HepG2 (cell line): ENCODE measurements around the gene AP1G1. TPM values are rescaled to one million over a fixed set of nuclear protein-coding genes. Genes with fewer than 3 reads are reported as not detected.

ENCODE experiments used
- ATAC-seq: fragments of 200-7000 bp; cut with Tn5 transposase; 3 replicates; pipeline ENCODE4 v1.9.1; 2020; ENCODE audit warnings: mild to moderate bottlenecking, moderate library complexity
- BruUV-seq: library from RNA; stranded (reverse); fragments of 400-500 nt; replicated peaks from 2 replicates; lab custom pipeline; 2021; lab: Mats Ljungman, UMichigan
- CTCF ChIA-PET: fragments of 300-600 bp; formaldehyde crosslinking; extraction: SDS; loops from one replicate; lab custom pipeline; 2021; ENCODE audit warnings: low total read pairs, inconsistent platforms, low intra/inter-chr PET ratio; lab: Yijun Ruan, JAX
- POLR2A ChIA-PET: fragments of 350-600 bp; sonication (Branson Sonifier 250); formaldehyde crosslinking; loops from one replicate; lab custom pipeline; 2020; ENCODE audit warnings: antibody characterized with exemption, inconsistent platforms; lab: Yijun Ruan, JAX
- DNase-seq: peaks from one replicate; pipeline ENCODE4 v3.0.0-alpha.2; 2015; ENCODE audit warnings: low spot score
- FAIRE-seq: peaks from 3 replicates; lab custom pipeline; 2011; peaks lifted over from hg19 to GRCh38; lab: Jason Lieb, UNC
- H2AFZ ChIP-seq: one replicate; pipeline ENCODE4 v1.6.1; 2011; ENCODE audit warnings: low read length, inconsistent platforms
- H3K27ac ChIP-seq: fragments of 300-600 bp; 3 replicates; pipeline ENCODE4 v1.8.0; 2011; ENCODE audit warnings: mixed run types, mild to moderate bottlenecking, mixed read lengths, low read length, inconsistent platforms; ENCODE audit not compliant: insufficient read depth; ENCODE audit errors: extremely low read length
- H3K27me3 ChIP-seq, 2 experiments: fragments of 200-600 bp in 1 of 2; 2 replicates in 1 of 2; 3 replicates in 1 of 2; pipeline versions ENCODE4 v1.6.0 to v1.8.0; 2011; ENCODE audit warnings: low read length in 2 of 2, mild to moderate bottlenecking in 2 of 2, moderate library complexity in 2 of 2, inconsistent platforms in 1 of 2; ENCODE audit not compliant: insufficient read depth in 2 of 2, control insufficient read depth in 1 of 2
- H3K36me3 ChIP-seq, 2 experiments: fragments of 200-600 bp in 1 of 2; replicated peaks in 1 of 2; 2 replicates in 1 of 2; 3 replicates in 1 of 2; pipeline versions ENCODE4 v1.5.1 to v1.8.0; 2011; ENCODE audit warnings: low read length in 2 of 2, inconsistent platforms in 1 of 2; ENCODE audit not compliant: insufficient read depth in 2 of 2, control insufficient read depth in 1 of 2
- H3K4me1 ChIP-seq: 2 replicates; pipeline ENCODE4 v1.5.1; 2012; ENCODE audit warnings: low read length, inconsistent platforms; ENCODE audit not compliant: insufficient read depth
- H3K4me2 ChIP-seq: 2 replicates; pipeline ENCODE4 v1.6.0; 2011; ENCODE audit warnings: low read depth, low read length, inconsistent platforms
- H3K4me3 ChIP-seq, 3 experiments: fragments of 200-600 bp in 1 of 3; sonication (generic), shearing (Covaris generic) in 1 of 3; replicated peaks in 1 of 3; 2 replicates each; pipeline ENCODE4 v1.5.1; 2011 to 2016; ENCODE audit warnings: low read length in 3 of 3, inconsistent platforms in 2 of 3, low read depth in 2 of 3, mild to moderate bottlenecking in 2 of 3, control low read depth in 1 of 3, mixed read lengths in 1 of 3; ENCODE audit not compliant: insufficient read depth in 1 of 3
- H3K79me2 ChIP-seq: one replicate; pipeline ENCODE4 v1.6.1; 2011; ENCODE audit warnings: low read length, inconsistent platforms; ENCODE audit not compliant: insufficient read depth
- H3K9ac ChIP-seq: 2 replicates; pipeline ENCODE4 v1.6.0; 2011; ENCODE audit warnings: mild to moderate bottlenecking, low read depth, low read length, inconsistent platforms; ENCODE audit not compliant: insufficient read depth
- H3K9me3 ChIP-seq: 2 replicates; pipeline ENCODE4 v1.5.1; 2012; ENCODE audit warnings: mild to moderate bottlenecking, low read length
- H4K20me1 ChIP-seq: 2 replicates; pipeline ENCODE4 v1.6.0; 2011; ENCODE audit warnings: inconsistent platforms, mild to moderate bottlenecking, low read length, moderate library complexity; ENCODE audit not compliant: insufficient read depth
- CSRNP1 ChIP-seq: sonication (generic); formaldehyde crosslinking; IDR thresholded peaks from 2 replicates; pipeline ENCODE4 v1.8.1; 2023; ENCODE audit warnings: mild to moderate bottlenecking, missing genetic modification reagents
- EZH2 ChIP-seq: conservative IDR thresholded peaks from 2 replicates; pipeline ENCODE4 v1.6.1; 2012; ENCODE audit warnings: mild to moderate bottlenecking, low read depth, low read length, moderate library complexity
- HNRNPL ChIP-seq: fragments of 200-400 bp; formaldehyde crosslinking; IDR thresholded peaks from 2 replicates; pipeline ENCODE4 v1.6.1; 2017; ENCODE audit warnings: mild to moderate bottlenecking, low read depth, low read length
- MAFF ChIP-seq: IDR thresholded peaks from 2 replicates; pipeline ENCODE4 v1.6.1; 2011; ENCODE audit warnings: low read depth, low read length, improper control_type of control experiment
- NFE2L2 ChIP-seq: fragments of 150-350 bp; IDR thresholded peaks from 2 replicates; pipeline ENCODE4 v1.6.1; 2014; ENCODE audit warnings: low read length
- SNAPC4 ChIP-seq: sonication (generic); formaldehyde crosslinking; IDR thresholded peaks from 2 replicates; pipeline ENCODE4 v1.4.0; 2020; ENCODE audit warnings: mild to moderate bottlenecking, missing genetic modification reagents
- SRY ChIP-seq: sonication (generic); formaldehyde crosslinking; IDR thresholded peaks from 2 replicates; pipeline ENCODE4 v1.8.0; 2022; ENCODE audit warnings: mild to moderate bottlenecking, missing genetic modification reagents
- TBX2 ChIP-seq: sonication (generic); formaldehyde crosslinking; IDR thresholded peaks from 2 replicates; pipeline ENCODE4 v1.5.0; 2020; ENCODE audit warnings: missing genetic modification reagents, mild to moderate bottlenecking, borderline replicate concordance
- TRIM24 ChIP-seq: sonication (generic); formaldehyde crosslinking; IDR thresholded peaks from 2 replicates; pipeline ENCODE4 v1.8.0; 2022; ENCODE audit warnings: mild to moderate bottlenecking, missing genetic modification reagents
- U2AF2 ChIP-seq: fragments of 200-400 bp; formaldehyde crosslinking; IDR thresholded peaks from 2 replicates; pipeline ENCODE4 v1.6.1; 2017; ENCODE audit warnings: low read depth, mild to moderate bottlenecking, low read length
- ZBTB43 ChIP-seq: sonication (generic); formaldehyde crosslinking; conservative IDR thresholded peaks from 2 replicates; pipeline ENCODE4 v1.4.0; 2020; ENCODE audit warnings: missing genetic modification reagents
- ZFAT ChIP-seq: sonication (generic); formaldehyde crosslinking; conservative IDR thresholded peaks from 2 replicates; pipeline ENCODE4 v1.8.1; 2023; ENCODE audit warnings: missing genetic modification reagents, inconsistent platforms
- ZNF264 ChIP-seq: sonication (generic); formaldehyde crosslinking; IDR thresholded peaks from 2 replicates; pipeline ENCODE4 v1.4.0; 2020; ENCODE audit warnings: missing genetic modification reagents
- WGBS: methylation state at CpG from one replicate; pipeline ENCODE4 v1.1.6; 2017; ENCODE audit warnings: low lambda C conversion rate; 5-methylcytosine and 5-hydroxymethylcytosine counted together
- in situ Hi-C: cut with HindIII; loops from 2 replicates; pipeline ENCODE4 v1.10.0; 2017; ENCODE audit warnings: low pct_unique_long_range_greater_than_20kb; ENCODE audit not compliant: extremely low pct_ligation_motif_present
- intact Hi-C: fragments of 100-400 bp; cut with micrococcal nuclease; formaldehyde crosslinking; loops from one replicate; pipeline ENCODE4 v1.10.0; 2022; ENCODE audit not compliant: unreplicated experiment
- polyA plus RNA-seq, 8 experiments: library from polyadenylated mRNA; depleted of rRNA in 3 of 8; stranded (reverse) in 7 of 8; unstranded in 1 of 8; fragments of >200 nt; fragmentation: Illumina TruSeq in 4 of 8; extraction: Trizol in 4 of 8; gene quantifications; 2 replicates each; pipeline versions ENCODE4 v1.2.1 to v1.2.3, GENCODE V29; 2011 to 2016; ENCODE audit warnings: low read depth in 4 of 8, missing spikeins in 1 of 8, mixed read lengths in 1 of 8; ENCODE audit not compliant: insufficient read depth in 1 of 8
- total RNA-seq, 5 experiments: library from RNA; depleted of rRNA; stranded (reverse); fragments of >200 nt; fragmentation: Illumina TruSeq; extraction: Trizol; gene quantifications; 2 replicates each; pipeline ENCODE4 v1.2.3, GENCODE V29; 2016; ENCODE audit warnings: low read depth in 1 of 5

The AP1G1 gene
- total and polyA plus RNA-seq, 2 of the 13 experiments (the other 11 are each of a cell fraction or from before 2014, with no cell fraction given): 62.2 to 66.2 TPM

GRCh38 chr16:71711789-71712188 is 96.8 kb downstream of the AP1G1 start (continued):
- no peak for TF ChIP-seq CSRNP1 (CRISPR knock-in tag)
- TF ChIP-seq, all 625 proteins: peak for 0

- H4K20me1 ChIP-seq: no peaks in the 10 kb centered on the region; the same call in 1 of the 2 replicates
- ATAC-seq: no peak
- in situ Hi-C loops (no loop called here), intact Hi-C loops (no loop called here)
- WGBS: 97% methylated on average over 2 of the region's 2 CpGs
- BruUV-seq: no TSS peak
- ChIA-PET POLR2A (no interaction called here), CTCF (no interaction called here)
- H3K4me2 ChIP-seq: no peak overlapping the region
- H3K4me3 ChIP-seq: no peak overlapping the region
- no peak overlapping the region for H3K27ac ChIP-seq
- no peak for DNase-seq
- H3K36me3 ChIP-seq: peaks cover 3 to 7% of the 10 kb centered on the region in 2 experiments; a peak in 3 of 5 replicates
- no peaks in the 10 kb centered on the region for H3K9me3 ChIP-seq
- no peak for FAIRE-seq
- no peak overlapping the region for H2AFZ ChIP-seq
- H3K79me2 ChIP-seq: no peaks in the 10 kb centered on the region
- no peaks in the 10 kb centered on the region for H3K4me1 ChIP-seq
- H3K27me3 ChIP-seq: no peaks in the 10 kb centered on the region
- H3K9ac ChIP-seq: no peak overlapping the region
- TF ChIP-seq SNAPC4: no peak
- TF ChIP-seq EZH2: no peak
- TF ChIP-seq U2AF2: no peak
- no peak for TF ChIP-seq TBX2 (CRISPR knock-in tag)
- peak; percentile 53; the same call in 1 of the 2 replicates for TF ChIP-seq NFE2L2
- no peak for TF ChIP-seq HNRNPL
- peak; percentile 15; the same call in 1 of the 2 replicates for TF ChIP-seq MAFF
- no peak for TF ChIP-seq ZNF264 (CRISPR knock-in tag)
- TF ChIP-seq TRIM24: no peak
- TF ChIP-seq SRY: no peak
- no peak for TF ChIP-seq ZFAT (CRISPR knock-in tag)
- TF ChIP-seq ZBTB43 (CRISPR knock-in tag): no peak
These were observed 99.3 kb downstream of the AP1G1 start for GRCh38 chr16:71709229-71709781.
